G401.6 (cell line): ENCODE results near the gene NLGN1.
"Not testable (repeated sequence)": the region's sequence is repeated elsewhere in the genome, so short reads cannot be mapped to it uniquely, and the experiment has no call there.

ENCODE experiments used
- FAIRE-seq: peaks from 2 replicates; lab custom pipeline; 2012; peaks lifted over from hg19 to GRCh38; lab: Jason Lieb, UNC

NLGN1 gene

GRCh38 chr3:173567997-173568396, 170.5 kb downstream of the NLGN1 start:
- no peak for FAIRE-seq

DNA sequence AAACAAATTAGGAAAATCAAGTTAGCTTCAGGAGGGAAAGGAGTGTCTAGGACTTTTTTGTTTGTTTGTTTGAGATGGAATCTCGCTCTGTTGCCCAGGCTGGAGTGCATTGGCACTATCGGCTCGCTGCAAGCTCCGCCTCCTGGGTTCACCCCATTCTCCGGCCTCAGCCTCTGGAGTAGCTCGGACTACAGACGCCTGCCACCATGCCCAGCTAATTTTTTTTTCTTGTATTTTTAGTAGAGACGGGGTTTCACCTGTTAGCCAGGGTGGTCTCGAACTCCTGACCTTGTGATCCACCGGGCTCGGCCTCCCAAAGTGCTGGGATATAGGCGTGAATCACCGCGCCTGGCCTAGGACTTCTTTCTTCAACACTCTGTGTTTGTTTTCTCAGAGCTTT, 171.1 kb downstream of the NLGN1 start:
- no peak for FAIRE-seq

DNA sequence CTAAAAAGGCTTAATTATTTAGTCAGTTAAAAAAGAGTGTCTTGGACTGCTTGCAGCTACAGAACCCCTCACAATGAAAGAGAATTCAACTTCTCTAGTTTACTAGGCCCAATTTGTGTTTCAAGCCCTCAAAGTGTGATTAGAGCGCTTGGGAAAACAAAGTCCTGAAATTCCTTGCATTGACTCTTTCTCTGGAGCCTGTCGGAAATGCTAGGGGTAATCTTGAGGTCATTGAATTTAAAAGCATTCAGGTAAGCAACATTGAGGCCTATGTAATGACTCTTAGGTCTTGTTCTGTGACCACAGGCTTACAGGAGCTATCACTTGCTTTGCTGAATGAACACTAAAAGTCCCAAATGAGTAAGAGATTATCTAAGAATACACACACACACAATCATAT, 186.0 kb downstream of the NLGN1 start:
- FAIRE-seq, result no peak

DNA sequence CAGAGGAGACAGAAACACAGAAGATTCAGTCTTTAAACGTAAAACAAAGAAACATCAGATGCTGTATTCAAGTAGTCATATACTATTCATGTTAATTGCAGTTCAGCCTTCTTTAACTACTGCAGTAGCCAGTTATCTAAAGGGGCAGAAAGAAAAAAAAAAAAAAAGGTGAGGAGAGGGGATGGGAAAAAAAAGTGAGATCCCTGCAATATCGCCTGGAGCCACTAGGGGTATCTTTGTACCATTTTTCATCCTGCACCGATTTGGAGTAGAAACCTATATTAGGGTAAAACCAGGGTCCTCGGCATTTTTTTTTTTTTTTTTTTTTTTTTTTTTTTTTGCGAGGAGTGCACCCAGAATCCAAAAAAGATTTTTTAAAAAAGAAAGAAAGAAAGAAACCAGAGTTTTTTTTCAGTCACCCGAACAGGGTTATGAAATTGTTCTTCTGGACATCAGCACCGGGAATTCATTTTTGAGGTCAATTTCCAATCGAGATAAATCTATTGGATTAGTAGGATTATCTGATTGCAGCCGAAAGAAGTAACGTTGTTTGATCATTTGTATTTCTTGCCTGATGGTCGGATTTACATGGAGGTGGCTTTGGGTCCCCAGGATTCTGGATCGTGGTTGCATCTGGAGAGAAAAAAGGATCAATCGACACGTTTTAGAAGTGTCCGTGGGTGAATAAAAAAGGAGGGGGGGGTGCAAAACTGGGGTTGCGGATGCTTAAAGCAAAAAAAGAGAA, 186.7 kb downstream of the NLGN1 start:
- peak; percentile 83 for FAIRE-seq

GRCh38 chr3:173584838-173585831, 187.6 kb downstream of the NLGN1 start:
- no peak for FAIRE-seq

- peak; percentile 6 for FAIRE-seq
Measured at GRCh38 chr3:173586166-173586565, 188.6 kb downstream of the NLGN1 start.

GRCh38 chr3:173587055-173587454, 189.5 kb downstream of the NLGN1 start:
- no peak for FAIRE-seq

- no peak for FAIRE-seq
Measured at GRCh38 chr3:173588556-173588955, 191.0 kb downstream of the NLGN1 start.

GRCh38 chr3:173589116-173589515, 191.6 kb downstream of the NLGN1 start:
- FAIRE-seq, result no peak

GRCh38 chr3:173591401-173591800, 193.9 kb downstream of the NLGN1 start:
- FAIRE-seq, result no peak

DNA sequence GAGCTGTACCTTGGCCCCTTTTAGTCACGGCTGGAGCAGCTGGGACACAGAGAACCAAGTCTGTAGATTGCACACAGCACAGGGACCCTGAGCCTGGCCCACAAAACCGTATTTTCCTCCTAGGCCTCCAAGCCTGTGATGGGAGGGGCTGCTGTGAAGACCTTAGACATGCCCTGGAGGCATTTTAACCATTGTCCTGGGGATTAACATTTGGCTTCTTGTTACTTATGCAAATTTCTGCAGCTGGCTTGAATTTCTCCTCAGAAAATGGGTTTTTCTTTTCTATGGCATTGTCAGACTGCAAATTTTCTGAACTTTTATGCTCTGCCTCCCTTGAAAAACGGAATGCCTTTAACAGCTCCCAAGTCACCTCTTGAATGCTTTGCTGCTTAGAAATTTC, 197.3 kb downstream of the NLGN1 start:
- FAIRE-seq, result not testable (repeated sequence)

GRCh38 chr3:173599673-173600072, 202.1 kb downstream of the NLGN1 start:
- no peak for FAIRE-seq

DNA sequence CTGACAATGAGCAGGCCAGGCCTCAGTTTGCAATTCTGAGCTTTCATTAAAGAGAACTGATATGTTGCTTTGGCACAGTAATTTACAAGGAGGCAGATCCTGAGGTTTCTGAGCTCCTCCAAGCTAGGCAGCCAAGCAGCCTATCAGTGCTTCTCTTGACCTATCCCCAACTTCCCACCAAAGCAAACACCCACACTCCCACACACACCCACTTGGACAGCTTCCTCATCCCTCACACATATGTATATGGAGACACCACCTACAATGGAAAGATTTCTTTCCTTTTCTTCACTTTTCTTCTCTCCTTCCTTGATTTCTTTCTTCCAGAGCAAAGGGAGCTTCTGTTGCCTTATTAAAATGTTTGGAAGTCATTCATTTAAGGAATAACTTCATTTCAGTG, 217.0 kb downstream of the NLGN1 start:
- no peak for FAIRE-seq

GRCh38 chr3:173615661-173616060, 218.1 kb downstream of the NLGN1 start:
- FAIRE-seq, result no peak

DNA sequence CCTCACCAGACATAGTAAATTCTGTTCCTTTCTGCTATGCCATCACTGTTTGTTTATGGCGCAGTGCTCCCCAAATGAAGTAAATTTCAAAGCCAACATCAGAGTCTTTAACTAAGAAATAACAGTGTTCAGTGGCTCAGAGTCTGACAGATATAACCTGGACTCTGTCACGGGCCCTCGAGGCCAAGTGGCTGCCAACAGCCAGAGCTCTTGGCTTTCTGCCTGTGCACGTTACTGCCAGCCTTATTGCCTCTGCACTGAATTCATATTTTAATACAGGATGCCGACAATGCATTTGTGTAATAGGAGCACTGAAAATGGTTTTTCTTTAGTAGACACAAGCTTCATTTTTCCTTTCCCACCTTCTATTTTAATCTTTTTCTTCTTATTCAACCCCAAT, 219.9 kb downstream of the NLGN1 start:
- no peak for FAIRE-seq

GRCh38 chr3:173618148-173618547, 220.6 kb downstream of the NLGN1 start:
- no peak for FAIRE-seq

- FAIRE-seq, result no peak
Measured at GRCh38 chr3:173618703-173619102, 221.2 kb downstream of the NLGN1 start.

GRCh38 chr3:173622166-173622565, 224.6 kb downstream of the NLGN1 start:
- FAIRE-seq, result no peak

- no peak for FAIRE-seq
Measured at GRCh38 chr3:173624086-173624485, 226.5 kb downstream of the NLGN1 start.

DNA sequence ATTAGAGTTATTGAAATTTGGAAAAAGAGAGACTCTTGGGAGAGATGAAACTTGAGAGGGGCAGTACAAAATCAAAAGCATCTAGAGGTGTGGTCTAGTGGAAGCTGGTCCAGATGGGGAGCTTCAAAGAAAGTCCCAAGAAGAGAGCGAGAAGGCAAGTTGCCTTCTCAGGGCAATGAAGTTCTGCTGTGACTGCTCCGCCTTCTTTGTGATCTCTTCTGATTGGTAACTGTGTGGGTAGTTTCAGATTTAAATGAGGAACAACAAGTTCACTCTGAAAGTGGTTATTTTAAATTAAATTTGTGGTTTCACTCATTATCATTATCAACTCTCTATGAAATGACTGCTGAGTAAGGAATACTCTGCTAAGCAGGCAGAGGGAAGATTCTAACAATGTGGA, 233.3 kb downstream of the NLGN1 start:
- no peak for FAIRE-seq

- FAIRE-seq, result no peak
Measured at GRCh38 chr3:173632945-173633344, 235.4 kb downstream of the NLGN1 start.

DNA sequence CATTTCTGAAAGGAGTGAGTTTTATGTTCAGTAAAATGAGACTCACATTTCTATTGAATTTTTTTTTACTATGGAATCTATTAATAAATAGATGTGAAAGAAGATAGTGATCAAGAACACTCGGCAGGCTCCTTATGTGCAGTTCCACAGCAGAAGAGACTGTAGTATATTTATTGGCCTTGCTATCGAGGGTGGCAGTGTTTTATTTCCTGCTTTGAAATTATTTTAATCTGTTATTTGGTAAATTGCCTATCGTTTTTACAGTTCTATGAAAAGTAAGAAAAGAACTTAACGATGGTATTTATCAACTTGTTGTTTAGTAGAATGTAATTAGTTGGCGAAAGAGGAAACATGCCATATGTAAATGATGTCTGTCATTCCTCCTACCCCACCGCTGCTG, 238.3 kb downstream of the NLGN1 start:
- no peak for FAIRE-seq

GRCh38 chr3:173639098-173639497, 241.6 kb downstream of the NLGN1 start:
- FAIRE-seq, result no peak
